NK-92 (cell line): ENCODE measurements around the gene SF3A2.

Experiments used
- DNase-seq: peaks from one replicate; lab custom pipeline; 2025; ENCODE audit not compliant: unreplicated experiment; lab: John Stamatoyannopoulos, UW

Gene SF3A2

GRCh38 chr19:2288818-2289713, 52.4 kb downstream of the SF3A2 start:
- no peak for DNase-seq

DNA sequence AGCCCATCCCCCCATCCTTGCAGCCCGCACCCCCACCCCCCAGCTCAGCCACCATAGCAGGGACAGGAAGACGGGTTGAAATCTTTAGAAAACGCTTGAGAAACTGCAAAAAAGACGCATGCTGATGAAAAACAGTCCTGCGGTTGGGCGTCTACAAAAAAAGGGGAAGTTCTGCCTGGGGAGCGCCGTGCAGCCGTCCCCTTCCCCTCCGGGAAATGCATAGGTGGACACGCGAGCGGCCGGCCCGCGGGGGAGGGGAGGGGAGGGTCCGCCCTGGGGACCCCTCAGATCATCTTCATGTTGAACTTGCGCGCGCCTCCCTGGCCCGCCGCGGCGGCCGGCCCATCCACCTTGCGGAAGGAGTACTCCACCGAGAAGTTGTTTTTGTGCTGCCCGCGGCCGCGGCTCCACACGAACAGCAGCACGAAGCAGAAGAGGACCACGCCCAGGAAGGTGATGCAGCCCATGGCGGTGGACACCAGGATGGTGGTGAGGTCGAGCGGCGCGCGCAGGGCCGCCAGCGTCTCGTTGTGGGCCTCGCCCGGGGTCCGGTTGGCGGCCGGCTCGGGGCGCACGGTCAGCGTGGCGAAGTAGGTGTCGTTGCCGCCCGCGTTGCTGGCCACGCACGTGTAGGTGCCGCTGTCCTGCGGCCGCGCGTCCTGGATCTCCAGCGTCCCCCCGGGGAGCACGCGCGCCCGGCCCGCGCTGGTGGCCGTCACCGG, 53.3 kb downstream of the SF3A2 start:
- no peak for DNase-seq

GRCh38 chr19:2290441-2291184, 54.0 kb downstream of the SF3A2 start:
- no peak for DNase-seq

GRCh38 chr19:2291185-2291751, 54.6 kb downstream of the SF3A2 start:
- no peak for DNase-seq

DNA sequence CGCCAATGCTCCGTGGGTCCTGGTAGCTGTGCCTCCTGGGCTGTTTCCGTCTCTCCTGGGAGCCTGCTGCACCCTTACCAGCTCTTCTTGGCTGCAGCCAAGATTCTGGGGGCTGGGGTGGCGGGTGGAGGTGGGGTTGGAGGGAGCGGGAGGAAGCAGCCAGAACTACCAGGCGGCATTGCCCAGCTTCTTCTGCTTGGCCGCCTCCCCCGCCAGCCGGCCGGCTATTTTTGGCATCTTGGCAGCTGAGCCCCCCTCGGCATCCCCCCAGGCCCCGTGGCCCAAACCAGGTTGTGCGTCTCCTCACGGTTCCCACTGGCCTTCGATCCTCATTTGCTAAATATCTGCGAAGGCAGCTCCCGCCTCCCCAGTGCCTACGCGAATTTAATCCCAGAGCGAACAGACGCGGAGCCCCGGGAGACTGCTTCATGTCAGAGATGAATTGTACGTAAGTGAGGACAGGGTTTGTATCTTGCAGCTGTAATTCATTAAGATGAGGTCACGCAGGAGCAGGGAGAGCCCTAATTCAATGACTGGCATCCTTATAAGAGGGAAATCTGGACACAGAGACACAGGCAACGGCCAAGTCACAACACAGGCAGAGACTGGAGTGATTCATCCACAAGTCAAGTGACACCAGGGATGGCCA, 58.2 kb downstream of the SF3A2 start:
- no peak for DNase-seq

DNA sequence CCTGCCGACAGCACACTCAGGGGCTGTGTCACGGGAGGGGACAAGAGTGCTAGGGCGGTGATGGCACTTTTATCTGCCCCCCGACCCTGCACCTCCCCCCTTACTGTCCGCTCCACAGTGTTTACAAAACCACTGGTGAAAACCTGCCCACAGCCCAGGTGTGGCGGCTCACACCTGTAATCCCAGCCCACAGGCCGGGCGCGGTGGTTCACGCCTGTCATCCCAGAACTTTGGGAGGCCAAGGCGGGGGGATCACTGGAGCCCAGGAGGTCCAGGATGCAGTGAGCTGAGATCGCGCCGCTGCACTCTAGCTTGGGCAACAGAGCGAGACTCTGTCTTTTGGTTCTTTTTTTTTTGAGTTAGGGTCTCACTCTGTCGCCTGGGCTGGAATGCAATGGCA, 59.5 kb downstream of the SF3A2 start:
- DNase-seq = no peak
